ENCODE results near the gene AMACR.
A peak's percentile ranks its signal among the peaks of the same experiment; 100 is the strongest.

AMACR gene

GRCh38 chr5:34007621-34008600, at the start of gene AMACR:
TSS of gene AMACR (minus strand) at chr5:34008050. CDS start at chr5:34008019, 31 bp downstream.
- Mint-ChIP-seq H3K4me3 (peak within 1 kb of the TSS; percentile 84), H3K27me3 (no peaks in the 10 kb centered on the region), H3K4me1 (ENCODE audit: low read depth) (peaks cover 41% of the 10 kb centered on the region), H3K36me3 (ENCODE audit: low read depth) (peaks cover 24% of the 10 kb centered on the region), H3K9me3 (no peaks in the 10 kb centered on the region), H3K27ac (peak within 1 kb of the TSS; percentile 84)

- Mint-ChIP-seq H3K27me3 (no peaks in the 10 kb centered on the region), H3K36me3 (ENCODE audit: low read depth) (peaks cover 29% of the 10 kb centered on the region), H3K27ac (no peak overlapping the region), H3K4me1 (ENCODE audit: low read depth) (no peaks in the 10 kb centered on the region), H3K4me3 (no peak overlapping the region), H3K9me3 (no peaks in the 10 kb centered on the region)
Observed at GRCh38 chr5:34057569-34057968, 49.7 kb upstream of the AMACR start.

- no peaks in the 10 kb centered on the region for H3K4me1 Mint-ChIP-seq (ENCODE audit: low read depth)
- no peak overlapping the region for H3K4me3 Mint-ChIP-seq
- no peaks in the 10 kb centered on the region for H3K9me3 Mint-ChIP-seq
- no peaks in the 10 kb centered on the region for H3K27me3 Mint-ChIP-seq
- H3K27ac Mint-ChIP-seq = no peak overlapping the region
- peaks cover 25% of the 10 kb centered on the region for H3K36me3 Mint-ChIP-seq (ENCODE audit: low read depth)
Observed at GRCh38 chr5:34057118-34057517, 49.3 kb upstream of the AMACR start.

GRCh38 chr5:34055667-34056066, 47.8 kb upstream of the AMACR start:
- no peaks in the 10 kb centered on the region for H3K4me1 Mint-ChIP-seq (ENCODE audit: low read depth)
- no peaks in the 10 kb centered on the region for H3K27me3 Mint-ChIP-seq
- peaks cover 27% of the 10 kb centered on the region for H3K36me3 Mint-ChIP-seq (ENCODE audit: low read depth)
- H3K27ac Mint-ChIP-seq = no peak overlapping the region
- H3K4me3 Mint-ChIP-seq = no peak overlapping the region
- H3K9me3 Mint-ChIP-seq = no peaks in the 10 kb centered on the region

GRCh38 chr5:34054400-34054729, 46.5 kb upstream of the AMACR start:
- Mint-ChIP-seq H3K4me3 (no peak overlapping the region), H3K36me3 (ENCODE audit: low read depth) (peaks cover 22% of the 10 kb centered on the region), H3K27ac (no peak overlapping the region), H3K27me3 (no peaks in the 10 kb centered on the region), H3K4me1 (ENCODE audit: low read depth) (no peaks in the 10 kb centered on the region), H3K9me3 (no peaks in the 10 kb centered on the region)

- Mint-ChIP-seq H3K36me3 (ENCODE audit: low read depth) (peaks cover 18% of the 10 kb centered on the region), H3K4me1 (ENCODE audit: low read depth) (no peaks in the 10 kb centered on the region), H3K27me3 (no peaks in the 10 kb centered on the region), H3K4me3 (no peak overlapping the region), H3K27ac (no peak overlapping the region), H3K9me3 (no peaks in the 10 kb centered on the region)
Observed at GRCh38 chr5:34053571-34054399, 45.9 kb upstream of the AMACR start.

- Mint-ChIP-seq H3K4me3 (no peak overlapping the region), H3K27me3 (no peaks in the 10 kb centered on the region), H3K36me3 (ENCODE audit: low read depth) (peaks cover 17% of the 10 kb centered on the region), H3K4me1 (ENCODE audit: low read depth) (no peaks in the 10 kb centered on the region), H3K9me3 (no peaks in the 10 kb centered on the region), H3K27ac (no peak overlapping the region)
Observed at GRCh38 chr5:34053133-34053532, 45.3 kb upstream of the AMACR start.

- Mint-ChIP-seq H3K4me1 (ENCODE audit: low read depth) (no peaks in the 10 kb centered on the region), H3K9me3 (no peaks in the 10 kb centered on the region), H3K4me3 (no peak overlapping the region), H3K36me3 (ENCODE audit: low read depth) (peaks cover 11% of the 10 kb centered on the region), H3K27ac (no peak overlapping the region), H3K27me3 (no peaks in the 10 kb centered on the region)
Observed at GRCh38 chr5:34051374-34051980, 43.6 kb upstream of the AMACR start.

GRCh38 chr5:34047774-34048572, 40.1 kb upstream of the AMACR start:
- H3K9me3 Mint-ChIP-seq = no peaks in the 10 kb centered on the region
- peak overlapping the region; percentile 29 for H3K27ac Mint-ChIP-seq

GRCh38 chr5:34047143-34047542, 39.3 kb upstream of the AMACR start:
- Mint-ChIP-seq H3K9me3 (no peaks in the 10 kb centered on the region), H3K27ac (no peak overlapping the region), H3K4me3 (no peak overlapping the region), H3K27me3 (no peaks in the 10 kb centered on the region), H3K36me3 (ENCODE audit: low read depth) (peaks cover 11% of the 10 kb centered on the region), H3K4me1 (ENCODE audit: low read depth) (peaks cover 11% of the 10 kb centered on the region)

More at GRCh38 chr5:34047774-34048572, 40.1 kb upstream of the AMACR start:
- no peaks in the 10 kb centered on the region for H3K27me3 Mint-ChIP-seq
- peaks cover 8% of the 10 kb centered on the region for H3K4me1 Mint-ChIP-seq (ENCODE audit: low read depth)
- no peak overlapping the region for H3K4me3 Mint-ChIP-seq
- H3K36me3 Mint-ChIP-seq (ENCODE audit: low read depth) = peaks cover 11% of the 10 kb centered on the region

- Mint-ChIP-seq H3K4me3 (no peak overlapping the region), H3K27ac (no peak overlapping the region), H3K36me3 (ENCODE audit: low read depth) (peaks cover 5% of the 10 kb centered on the region), H3K9me3 (no peaks in the 10 kb centered on the region), H3K27me3 (no peaks in the 10 kb centered on the region), H3K4me1 (ENCODE audit: low read depth) (peaks cover 11% of the 10 kb centered on the region)
Observed at GRCh38 chr5:34045996-34046395, 38.1 kb upstream of the AMACR start.

- Mint-ChIP-seq H3K9me3 (no peaks in the 10 kb centered on the region), H3K4me3 (no peak overlapping the region), H3K27me3 (no peaks in the 10 kb centered on the region), H3K27ac (peak overlapping the region; percentile 28), H3K4me1 (ENCODE audit: low read depth) (peaks cover 11% of the 10 kb centered on the region), H3K36me3 (ENCODE audit: low read depth) (no peaks in the 10 kb centered on the region)
Observed at GRCh38 chr5:34045023-34045422, 37.2 kb upstream of the AMACR start.

- H3K4me3 Mint-ChIP-seq = no peak within 1 kb of the TSS
Observed at GRCh38 chr5:34043099-34043876, 35.4 kb upstream of the AMACR start, which contains the start of gene C1QTNF3. TSS of gene C1QTNF3 (minus strand) at chr5:34043213. CDS start at chr5:34043125, 88 bp downstream.

More at GRCh38 chr5:34043099-34043876, 35.4 kb upstream of the AMACR start, which contains the start of gene C1QTNF3:
- no peaks in the 10 kb centered on the region for H3K27me3 Mint-ChIP-seq
- H3K4me1 Mint-ChIP-seq (ENCODE audit: low read depth) = peaks cover 11% of the 10 kb centered on the region
- no peaks in the 10 kb centered on the region for H3K36me3 Mint-ChIP-seq (ENCODE audit: low read depth)
- H3K9me3 Mint-ChIP-seq = no peaks in the 10 kb centered on the region
- H3K27ac Mint-ChIP-seq = peak within 1 kb of the TSS; percentile 3
